Measurements from ENCODE around the gene TXNRD2.

- no peak for TF ChIP-seq RAD21 (IDR thresholded peaks at IDR 0.05; ENCODE audit: low read depth)
- TF ChIP-seq POLR2A (IDR thresholded peaks at IDR 0.05; ENCODE audit: borderline replicate concordance, extremely low read depth, insufficient read depth, insufficient read length), result no peak
- TF ChIP-seq POLR2AphosphoS5 (IDR thresholded peaks at IDR 0.05; ENCODE audit: low read depth, low read length), result no peak
- no peak for TF ChIP-seq EZH2 (IDR thresholded peaks at IDR 0.05)
- TF ChIP-seq CTCF (IDR thresholded peaks at IDR 0.05 in 2 of 3, conservative IDR thresholded peaks at IDR 0.05 in 1 of 3; ENCODE audit: borderline replicate concordance in 1 of 3, insufficient read depth in 1 of 3, low read depth in 2 of 3, low read length in 2 of 3), result no peak
- no peak for TF ChIP-seq ELF1 (IDR thresholded peaks at IDR 0.05; ENCODE audit: borderline replicate concordance, low read depth)
- no peak for TF ChIP-seq YY1 (IDR thresholded peaks at IDR 0.05; ENCODE audit: extremely low read depth, insufficient replicate concordance, low read depth, low read length)
- TF ChIP-seq, protein P1, sequence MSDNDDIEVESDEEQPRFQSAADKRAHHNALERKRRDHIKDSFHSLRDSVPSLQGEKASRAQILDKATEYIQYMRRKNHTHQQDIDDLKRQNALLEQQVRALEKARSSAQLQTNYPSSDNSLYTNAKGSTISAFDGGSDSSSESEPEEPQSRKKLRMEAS (IDR thresholded peaks at IDR 0.05), result no peak
- no peak for TF ChIP-seq EGR1 (IDR thresholded peaks at IDR 0.05; ENCODE audit: low read depth)
- TF ChIP-seq, protein P2, sequence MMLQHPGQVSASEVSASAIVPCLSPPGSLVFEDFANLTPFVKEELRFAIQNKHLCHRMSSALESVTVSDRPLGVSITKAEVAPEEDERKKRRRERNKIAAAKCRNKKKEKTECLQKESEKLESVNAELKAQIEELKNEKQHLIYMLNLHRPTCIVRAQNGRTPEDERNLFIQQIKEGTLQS (IDR thresholded peaks at IDR 0.05), result no peak
- TF ChIP-seq ZFX (IDR thresholded peaks at IDR 0.05), result no peak
- TF ChIP-seq JUND (IDR thresholded peaks at IDR 0.05), result no peak
- TF ChIP-seq CEBPB (IDR thresholded peaks at IDR 0.05; ENCODE audit: low read depth), result no peak
Observed at GRCh38 chr22:19865141-19865829, 76.3 kb downstream of the TXNRD2 start.

All from HCT116 (cell line).